Memory B cell (primary cell): ENCODE measurements around the gene MAP2.
A peak's percentile ranks its signal among the peaks of the same experiment; 100 is the strongest.

Experiments
- ATAC-seq: fragments of 150-1000 bp; cut with Tn5 transposase; 2 replicates; pipeline ENCODE4 v1.10.0; 2021; ENCODE audit warnings: low read depth, mild to moderate bottlenecking, moderate library complexity
- DNase-seq, 2 donors: peaks; one replicate each; pipeline ENCODE4 v3.0.0; 2022; ENCODE audit warnings: low spot score in 2 of 2
- H3K27ac Mint-ChIP-seq: one replicate; pipeline ENCODE4 v1.8.0; 2022; ENCODE audit warnings: mild to moderate bottlenecking, moderate library complexity, mixed read lengths
- H3K27me3 Mint-ChIP-seq: one replicate; pipeline ENCODE4 v1.8.0; 2022; ENCODE audit warnings: mixed read lengths
- H3K36me3 Mint-ChIP-seq: one replicate; pipeline ENCODE4 v1.8.0; 2022; ENCODE audit warnings: mild to moderate bottlenecking, mixed read lengths
- H3K4me1 Mint-ChIP-seq: one replicate; pipeline ENCODE4 v1.8.0; 2022; ENCODE audit warnings: mixed read lengths
- H3K4me3 Mint-ChIP-seq: one replicate; pipeline ENCODE4 v1.8.0; 2022; ENCODE audit warnings: mild to moderate bottlenecking, moderate library complexity, mixed read lengths
- H3K9me3 Mint-ChIP-seq: one replicate; pipeline ENCODE4 v1.8.0; 2022; ENCODE audit warnings: mixed read lengths

MAP2 gene

DNA sequence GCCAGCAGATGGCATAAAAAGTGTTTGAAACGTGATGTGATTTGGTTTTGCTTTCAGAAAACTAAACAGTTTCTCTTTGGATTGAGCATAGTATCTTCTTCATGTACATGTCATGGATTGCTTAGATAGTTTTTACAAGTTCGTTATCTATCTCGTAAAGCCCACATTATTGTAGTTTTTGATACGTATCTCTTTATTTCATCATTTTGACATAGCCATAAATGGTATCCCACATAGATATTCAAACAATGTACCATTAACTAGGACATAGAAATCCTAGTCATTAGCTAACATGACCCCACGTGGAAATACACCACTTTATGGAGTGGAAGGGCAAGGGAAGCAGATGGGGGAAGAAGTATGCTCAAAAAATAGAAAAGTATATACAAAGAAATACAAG is 93.6 kb downstream of the MAP2 start:
- H3K27me3 Mint-ChIP-seq = no peaks in the 10 kb centered on the region
- H3K4me3 Mint-ChIP-seq = no peak overlapping the region
- DNase-seq = no peak
- no peaks in the 10 kb centered on the region for H3K9me3 Mint-ChIP-seq
- peaks cover 6% of the 10 kb centered on the region for H3K4me1 Mint-ChIP-seq
- H3K27ac Mint-ChIP-seq = no peak overlapping the region
- ATAC-seq = no peak
- H3K36me3 Mint-ChIP-seq = no peaks in the 10 kb centered on the region

GRCh38 chr2:209519271-209519670 is 95.4 kb downstream of the MAP2 start:
- H3K36me3 Mint-ChIP-seq = no peaks in the 10 kb centered on the region
- ATAC-seq (no peak), DNase-seq (no peak)
- H3K27me3 Mint-ChIP-seq = no peaks in the 10 kb centered on the region
- no peak overlapping the region for H3K27ac Mint-ChIP-seq
- no peaks in the 10 kb centered on the region for H3K9me3 Mint-ChIP-seq
- H3K4me3 Mint-ChIP-seq = no peak overlapping the region
- peaks cover 5% of the 10 kb centered on the region for H3K4me1 Mint-ChIP-seq

DNA sequence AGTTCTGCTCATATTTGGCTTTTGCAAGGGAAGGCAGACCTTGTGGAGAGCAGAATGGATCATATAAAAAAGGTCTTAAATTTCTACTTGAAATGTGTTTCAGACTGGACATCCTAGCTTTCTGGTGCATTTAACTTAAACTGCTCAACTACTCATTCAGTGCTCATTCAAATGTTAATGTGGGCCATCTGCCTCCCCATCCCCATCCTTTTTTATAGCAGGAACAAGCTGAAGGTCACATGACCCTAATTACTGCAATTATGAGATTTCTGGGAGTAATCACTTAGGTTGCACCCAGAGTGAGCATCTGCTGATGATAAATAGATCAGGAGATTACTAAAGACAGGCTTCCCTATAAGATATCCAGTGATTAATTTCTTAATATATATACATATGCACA is 96.1 kb downstream of the MAP2 start:
- Mint-ChIP-seq H3K4me3 (no peak overlapping the region), H3K9me3 (no peaks in the 10 kb centered on the region), H3K4me1 (peaks cover 5% of the 10 kb centered on the region), H3K27ac (no peak overlapping the region), H3K36me3 (no peaks in the 10 kb centered on the region), H3K27me3 (no peaks in the 10 kb centered on the region)
- ATAC-seq (no peak), DNase-seq (no peak)

DNA sequence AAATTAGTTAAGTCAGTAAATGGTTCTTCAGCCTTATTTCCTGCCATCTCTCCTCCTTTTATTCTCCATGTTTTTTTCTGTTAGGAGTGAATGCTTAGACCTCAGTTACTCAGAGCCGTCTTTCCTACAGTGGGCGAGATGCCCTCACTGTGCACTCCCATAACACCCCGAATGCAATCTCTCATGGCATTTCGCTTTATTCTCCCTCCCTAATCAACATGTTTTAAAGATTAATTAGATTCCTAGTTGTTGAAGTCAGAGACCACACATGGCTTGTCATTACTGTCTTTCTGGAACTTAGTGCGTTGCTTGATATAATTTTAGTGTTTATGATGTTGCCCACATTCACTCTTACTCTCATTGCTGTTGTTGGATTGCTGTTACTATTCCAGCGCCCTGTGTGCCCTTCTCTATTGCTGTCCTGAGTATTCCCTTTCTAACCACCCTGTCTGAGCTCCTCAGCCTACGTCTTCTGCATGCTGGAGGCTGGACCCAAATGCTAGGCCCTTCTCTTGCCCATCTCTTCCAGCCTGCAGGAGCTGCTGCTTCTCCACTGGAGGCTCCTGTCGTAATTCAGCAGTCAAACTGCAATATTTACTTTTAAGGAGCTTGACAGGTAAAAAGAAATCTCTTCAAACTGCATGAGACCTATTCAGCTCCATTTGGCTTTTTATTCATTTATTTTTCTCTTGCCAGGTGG is 99.3 kb downstream of the MAP2 start:
- no peak for ATAC-seq
- DNase-seq = no peak
- Mint-ChIP-seq H3K9me3 (no peaks in the 10 kb centered on the region), H3K27me3 (no peaks in the 10 kb centered on the region), H3K4me3 (no peak overlapping the region), H3K36me3 (no peaks in the 10 kb centered on the region), H3K27ac (peak overlapping the region; percentile 8), H3K4me1 (peaks cover 20% of the 10 kb centered on the region)

DNA sequence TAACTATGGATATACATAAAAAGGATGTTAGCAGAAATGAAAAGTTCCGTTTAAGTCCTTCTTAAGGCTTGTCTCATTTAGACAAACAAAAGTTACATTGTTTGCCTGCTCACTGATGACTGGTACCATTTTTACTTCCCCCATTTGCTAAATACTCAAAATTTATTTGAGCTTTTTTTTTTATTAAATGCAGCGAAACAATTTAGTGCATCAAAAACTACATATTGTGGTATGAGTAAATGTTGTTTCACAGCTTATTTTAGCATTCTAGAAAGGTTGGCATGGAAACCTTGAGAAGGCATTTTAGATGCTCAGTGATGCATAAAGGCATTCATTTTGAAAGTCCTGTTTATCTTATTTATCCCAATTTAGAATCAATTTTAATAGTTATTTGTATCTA is 100.0 kb downstream of the MAP2 start:
- DNase-seq (no peak), ATAC-seq (peak; percentile 16)
- Mint-ChIP-seq H3K27me3 (no peaks in the 10 kb centered on the region), H3K27ac (no peak overlapping the region), H3K4me3 (no peak overlapping the region), H3K36me3 (no peaks in the 10 kb centered on the region), H3K9me3 (no peaks in the 10 kb centered on the region), H3K4me1 (peaks cover 20% of the 10 kb centered on the region)

DNA sequence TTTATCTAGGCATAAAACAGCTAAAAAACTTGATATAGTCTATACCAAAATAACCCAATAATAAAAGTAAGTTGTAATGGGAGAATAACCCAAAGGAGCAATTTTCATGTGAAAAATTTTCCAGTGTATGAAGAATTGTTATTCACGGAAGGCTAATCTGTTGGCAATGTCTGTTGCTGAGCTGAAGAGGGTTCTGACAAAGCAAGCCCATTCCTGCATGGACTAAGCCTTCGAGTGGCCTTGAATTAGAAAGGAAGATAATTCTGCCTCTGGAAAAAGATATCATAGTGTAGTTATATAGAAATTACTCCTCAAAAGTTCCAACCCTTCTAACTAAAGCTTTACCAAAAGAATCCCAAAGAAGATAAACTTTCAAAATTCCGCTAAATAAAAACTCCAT is 101.5 kb downstream of the MAP2 start:
- H3K27ac Mint-ChIP-seq = no peak overlapping the region
- no peaks in the 10 kb centered on the region for H3K36me3 Mint-ChIP-seq
- no peaks in the 10 kb centered on the region for H3K9me3 Mint-ChIP-seq
- peaks cover 20% of the 10 kb centered on the region for H3K4me1 Mint-ChIP-seq
- no peaks in the 10 kb centered on the region for H3K27me3 Mint-ChIP-seq
- DNase-seq (no peak), ATAC-seq (no peak)
- no peak overlapping the region for H3K4me3 Mint-ChIP-seq

- H3K36me3 Mint-ChIP-seq = no peaks in the 10 kb centered on the region
- ATAC-seq (no peak), DNase-seq (no peak)
- H3K9me3 Mint-ChIP-seq = no peaks in the 10 kb centered on the region
- H3K4me3 Mint-ChIP-seq = peak overlapping the region; percentile 32
- H3K27me3 Mint-ChIP-seq = no peaks in the 10 kb centered on the region
- peak overlapping the region; percentile 39 for H3K27ac Mint-ChIP-seq
- peaks cover 20% of the 10 kb centered on the region for H3K4me1 Mint-ChIP-seq
Observed at GRCh38 chr2:209525834-209526281, 102.0 kb downstream of the MAP2 start.

DNA sequence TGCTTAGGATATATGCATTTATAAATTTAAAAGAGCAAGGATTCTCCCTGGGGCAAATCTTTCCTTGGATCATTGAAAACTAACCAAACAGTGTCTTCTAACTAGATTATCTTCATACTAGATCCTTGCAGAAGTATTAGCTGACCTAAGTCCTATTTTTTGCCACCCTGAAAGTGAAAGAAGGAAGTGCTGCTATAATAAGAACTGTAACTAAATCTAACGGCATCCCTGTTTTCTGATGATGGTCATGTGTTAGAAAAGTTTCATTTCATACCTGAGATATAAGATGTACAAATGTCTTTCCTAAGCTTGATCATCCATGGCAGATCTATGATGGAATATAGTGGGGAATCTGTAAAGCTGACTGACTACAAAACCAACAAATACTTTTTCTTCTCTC is 102.7 kb downstream of the MAP2 start:
- no peaks in the 10 kb centered on the region for H3K36me3 Mint-ChIP-seq
- peak overlapping the region; percentile 68 for H3K4me3 Mint-ChIP-seq
- peaks cover 20% of the 10 kb centered on the region for H3K4me1 Mint-ChIP-seq
- no peaks in the 10 kb centered on the region for H3K27me3 Mint-ChIP-seq
- peak in 1 of 2 donors; percentile 11 for DNase-seq
- no peaks in the 10 kb centered on the region for H3K9me3 Mint-ChIP-seq
- ATAC-seq = peak; percentile 94
- H3K27ac Mint-ChIP-seq = peak overlapping the region; percentile 83

DNA sequence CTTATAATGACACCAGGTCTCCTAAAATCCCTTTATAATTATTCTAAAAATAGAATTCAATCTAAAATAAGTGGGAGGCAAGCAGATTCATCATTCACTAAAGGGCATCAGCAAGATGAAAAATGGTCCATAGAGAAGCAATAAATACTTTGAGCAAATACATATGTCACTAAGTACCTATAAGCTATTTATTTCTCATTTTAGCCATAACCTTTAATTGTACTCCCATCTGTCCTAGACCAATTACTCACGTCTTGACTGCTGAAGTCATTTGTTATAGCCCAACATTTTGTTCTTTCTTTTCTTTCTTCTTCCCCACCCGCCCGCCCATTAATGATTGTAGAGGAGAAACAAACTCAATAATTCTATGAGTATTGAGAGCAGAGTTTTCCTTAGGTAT is 105.7 kb downstream of the MAP2 start:
- H3K4me3 Mint-ChIP-seq = no peak overlapping the region
- H3K4me1 Mint-ChIP-seq = peaks cover 18% of the 10 kb centered on the region
- no peaks in the 10 kb centered on the region for H3K9me3 Mint-ChIP-seq
- no peak for DNase-seq
- no peaks in the 10 kb centered on the region for H3K36me3 Mint-ChIP-seq
- no peak for ATAC-seq
- no peaks in the 10 kb centered on the region for H3K27me3 Mint-ChIP-seq
- no peak overlapping the region for H3K27ac Mint-ChIP-seq

- Mint-ChIP-seq H3K27ac (no peak overlapping the region), H3K9me3 (no peaks in the 10 kb centered on the region)
Observed at GRCh38 chr2:209532321-209532720, 108.5 kb downstream of the MAP2 start.

DNA sequence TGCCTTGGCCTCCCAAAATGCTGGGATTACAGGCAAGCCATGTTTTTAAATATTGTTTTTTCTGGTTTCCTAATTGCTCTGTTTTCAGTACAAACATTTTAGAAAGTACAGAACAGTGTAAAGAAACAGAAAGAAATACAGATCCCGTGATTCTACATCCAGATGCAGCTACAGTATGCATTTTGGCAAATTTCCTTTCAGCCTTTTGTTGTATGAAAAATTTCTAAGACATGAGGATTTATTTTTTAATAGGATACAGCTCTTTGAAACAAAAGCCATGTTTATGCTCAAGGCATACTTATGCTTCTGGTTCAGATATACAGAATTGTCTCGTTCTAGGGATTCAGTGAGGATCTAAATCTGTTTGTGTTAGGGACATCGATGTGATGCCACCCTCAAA is 109.5 kb downstream of the MAP2 start:
- no peak overlapping the region for H3K27ac Mint-ChIP-seq
- no peaks in the 10 kb centered on the region for H3K9me3 Mint-ChIP-seq
- no peak for ATAC-seq
- H3K27me3 Mint-ChIP-seq = no peaks in the 10 kb centered on the region
- no peak for DNase-seq
- no peaks in the 10 kb centered on the region for H3K36me3 Mint-ChIP-seq
- H3K4me1 Mint-ChIP-seq = peaks cover 3% of the 10 kb centered on the region
- H3K4me3 Mint-ChIP-seq = no peak overlapping the region

More at GRCh38 chr2:209532321-209532720, 108.5 kb downstream of the MAP2 start:
- H3K36me3 Mint-ChIP-seq = no peaks in the 10 kb centered on the region
- ATAC-seq = no peak
- no peak for DNase-seq
- H3K4me3 Mint-ChIP-seq = no peak overlapping the region
- H3K4me1 Mint-ChIP-seq = peaks cover 7% of the 10 kb centered on the region
- H3K27me3 Mint-ChIP-seq = no peaks in the 10 kb centered on the region

DNA sequence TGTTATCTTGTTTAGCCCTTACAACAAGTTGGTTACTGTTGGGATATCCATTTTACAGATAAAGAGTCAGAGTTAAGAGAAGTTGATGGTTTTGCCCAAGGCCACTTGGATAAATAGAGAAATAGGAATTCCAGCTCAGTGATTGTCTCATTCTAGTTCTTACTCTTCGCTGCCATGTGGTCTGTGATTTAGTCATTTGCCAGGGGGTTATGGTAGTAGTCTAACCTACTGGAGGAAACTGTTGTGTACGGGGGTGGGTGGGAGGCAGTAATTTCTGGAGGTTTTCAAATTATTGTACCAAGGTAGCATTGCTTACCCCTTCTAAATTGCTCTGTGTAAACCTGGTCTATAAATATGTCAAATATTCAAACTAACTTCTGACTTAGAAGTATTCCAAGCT is 110.4 kb downstream of the MAP2 start:
- no peaks in the 10 kb centered on the region for H3K27me3 Mint-ChIP-seq
- ATAC-seq (no peak), DNase-seq (no peak)
- H3K9me3 Mint-ChIP-seq = no peaks in the 10 kb centered on the region
- H3K36me3 Mint-ChIP-seq = no peaks in the 10 kb centered on the region
- no peak overlapping the region for H3K27ac Mint-ChIP-seq
- no peak overlapping the region for H3K4me3 Mint-ChIP-seq
- H3K4me1 Mint-ChIP-seq = peaks cover 3% of the 10 kb centered on the region

GRCh38 chr2:209536363-209536762 is 112.5 kb downstream of the MAP2 start:
- Mint-ChIP-seq H3K27me3 (no peaks in the 10 kb centered on the region), H3K27ac (no peak overlapping the region), H3K4me3 (no peak overlapping the region), H3K36me3 (no peaks in the 10 kb centered on the region), H3K9me3 (no peaks in the 10 kb centered on the region), H3K4me1 (peaks cover 3% of the 10 kb centered on the region)
- no peak for ATAC-seq
- no peak for DNase-seq

- no peaks in the 10 kb centered on the region for H3K27me3 Mint-ChIP-seq
- ATAC-seq (no peak), DNase-seq (no peak)
- no peaks in the 10 kb centered on the region for H3K36me3 Mint-ChIP-seq
- no peaks in the 10 kb centered on the region for H3K9me3 Mint-ChIP-seq
- H3K4me1 Mint-ChIP-seq = peaks cover 3% of the 10 kb centered on the region
- no peak overlapping the region for H3K4me3 Mint-ChIP-seq
- H3K27ac Mint-ChIP-seq = no peak overlapping the region
Observed at GRCh38 chr2:209547726-209548125, 123.9 kb downstream of the MAP2 start.

- no peak overlapping the region for H3K27ac Mint-ChIP-seq
- peaks cover 3% of the 10 kb centered on the region for H3K4me1 Mint-ChIP-seq
- H3K9me3 Mint-ChIP-seq = no peaks in the 10 kb centered on the region
- no peak overlapping the region for H3K4me3 Mint-ChIP-seq
- ATAC-seq (no peak), DNase-seq (no peak)
- H3K36me3 Mint-ChIP-seq = no peaks in the 10 kb centered on the region
- H3K27me3 Mint-ChIP-seq = no peaks in the 10 kb centered on the region
Observed at GRCh38 chr2:209549589-209549988, 125.7 kb downstream of the MAP2 start.
